BLaER1 treated with 17β-estradiol and CSF1 and Interleukin-3, amounts not matched to agents 10 nM and 100 nM (cell line): Measurements from ENCODE around the gene PTPRN2.

Source experiments
- H3K27ac ChIP-seq, 11 experiments: shearing (Covaris generic); formaldehyde crosslinking; 2 replicates each; pipeline ENCODE4 v1.8.1; 2022
- H3K27me3 ChIP-seq, 11 experiments: shearing (Covaris generic); formaldehyde crosslinking; 2 replicates each; pipeline ENCODE4 v1.8.1; 2022
- H3K36me3 ChIP-seq, 11 experiments: shearing (Covaris generic); formaldehyde crosslinking; 2 replicates each; pipeline ENCODE4 v1.8.1; 2022
- H3K4me1 ChIP-seq, 10 experiments: shearing (Covaris generic); formaldehyde crosslinking; 2 replicates each; pipeline ENCODE4 v1.8.1; 2022
- H3K4me2 ChIP-seq, 11 experiments: shearing (Covaris generic); formaldehyde crosslinking; 2 replicates each; pipeline ENCODE4 v1.8.1; 2022
- H3K4me3 ChIP-seq, 10 experiments: shearing (Covaris generic); formaldehyde crosslinking; 2 replicates each; pipeline ENCODE4 v1.8.1; 2022
- H3K9ac ChIP-seq, 11 experiments: shearing (Covaris generic); formaldehyde crosslinking; 2 replicates each; pipeline ENCODE4 v1.8.1; 2022
- H3K9me3 ChIP-seq, 11 experiments: shearing (Covaris generic); formaldehyde crosslinking; replicated peaks in 1 of 11; 2 replicates each; pipeline ENCODE4 v1.8.1; 2022
- H4K20me1 ChIP-seq, 11 experiments: shearing (Covaris generic); formaldehyde crosslinking; 2 replicates each; pipeline ENCODE4 v1.8.1; 2022
- Cebpa-rat ChIP-seq, 11 experiments: shearing (Covaris generic); IDR thresholded peaks; 2 replicates each; pipeline ENCODE4 v1.8.1; 2022

The PTPRN2 gene

DNA sequence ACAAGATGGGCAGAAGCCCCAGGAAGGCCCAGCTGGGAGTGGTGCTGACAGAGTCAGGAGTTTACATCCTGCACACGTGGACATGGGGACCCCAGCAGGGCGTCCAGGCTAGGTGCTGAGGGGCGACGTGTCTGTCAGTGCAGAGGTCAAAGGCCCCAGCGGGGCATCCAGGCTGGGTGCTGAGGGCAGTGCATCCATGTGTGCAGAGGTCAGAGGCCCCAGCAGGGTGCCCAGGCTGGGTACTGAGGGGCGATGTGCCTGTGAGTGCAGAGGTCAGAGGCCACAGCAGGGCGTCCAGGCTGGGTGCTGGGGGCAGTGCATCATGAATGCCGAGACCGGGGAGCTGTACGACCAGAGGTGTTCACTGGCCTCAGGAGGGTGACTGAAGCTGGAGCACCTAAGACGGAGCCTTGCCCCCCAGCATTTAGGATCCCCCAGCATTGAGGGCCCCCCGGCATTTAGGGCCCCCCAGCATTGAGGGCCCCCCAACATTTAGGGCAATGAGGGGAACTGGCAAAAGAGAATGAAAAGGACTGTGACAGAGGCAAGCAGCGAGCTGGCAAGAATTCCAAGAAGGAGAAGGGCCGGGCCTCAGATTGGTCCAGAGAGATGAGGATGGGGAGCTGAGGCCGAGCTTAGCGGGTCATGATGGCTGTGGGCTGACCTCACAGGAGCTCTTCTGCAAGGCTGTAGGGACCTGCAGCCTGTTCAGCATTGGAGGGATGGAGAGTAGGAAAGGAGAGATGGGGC lies 474.9 kb downstream of the PTPRN2 start:
- Histone ChIP-seq H3K27me3 (no peaks in the 10 kb centered on the region), H3K4me2 (no peak overlapping the region), H3K4me3 (no peak overlapping the region), H3K4me1 (peaks cover 0 to 11% (median 4%) of the 10 kb centered on the region in 10 experiments; a peak in 2 of 20 replicates), H4K20me1 (no peaks in the 10 kb centered on the region), H3K36me3 (no peaks in the 10 kb centered on the region), H3K9me3 (peaks cover 17 to 30% (median 25%) of the 10 kb centered on the region in 11 experiments), H3K9ac (no peak overlapping the region), H3K27ac (no peak overlapping the region)
- no peak for TF ChIP-seq Cebpa-rat (IDR thresholded peaks at IDR 0.05)

GRCh38 chr7:158111906-158112570 lies 475.6 kb downstream of the PTPRN2 start:
- no peaks in the 10 kb centered on the region for H3K36me3 ChIP-seq
- TF ChIP-seq Cebpa-rat (IDR thresholded peaks at IDR 0.05), result no peak
- H3K4me3 ChIP-seq, result no peak overlapping the region
- no peak overlapping the region for H3K4me2 ChIP-seq
- H4K20me1 ChIP-seq, result no peaks in the 10 kb centered on the region
- no peaks in the 10 kb centered on the region for H3K27me3 ChIP-seq
- no peak overlapping the region for H3K27ac ChIP-seq
- H3K9ac ChIP-seq, result no peak overlapping the region
- H3K4me1 ChIP-seq, result peaks cover 0 to 11% (median 4%) of the 10 kb centered on the region in 10 experiments; a peak in 2 of 20 replicates
- H3K9me3 ChIP-seq, result peaks cover 10 to 23% (median 18%) of the 10 kb centered on the region in 11 experiments

DNA sequence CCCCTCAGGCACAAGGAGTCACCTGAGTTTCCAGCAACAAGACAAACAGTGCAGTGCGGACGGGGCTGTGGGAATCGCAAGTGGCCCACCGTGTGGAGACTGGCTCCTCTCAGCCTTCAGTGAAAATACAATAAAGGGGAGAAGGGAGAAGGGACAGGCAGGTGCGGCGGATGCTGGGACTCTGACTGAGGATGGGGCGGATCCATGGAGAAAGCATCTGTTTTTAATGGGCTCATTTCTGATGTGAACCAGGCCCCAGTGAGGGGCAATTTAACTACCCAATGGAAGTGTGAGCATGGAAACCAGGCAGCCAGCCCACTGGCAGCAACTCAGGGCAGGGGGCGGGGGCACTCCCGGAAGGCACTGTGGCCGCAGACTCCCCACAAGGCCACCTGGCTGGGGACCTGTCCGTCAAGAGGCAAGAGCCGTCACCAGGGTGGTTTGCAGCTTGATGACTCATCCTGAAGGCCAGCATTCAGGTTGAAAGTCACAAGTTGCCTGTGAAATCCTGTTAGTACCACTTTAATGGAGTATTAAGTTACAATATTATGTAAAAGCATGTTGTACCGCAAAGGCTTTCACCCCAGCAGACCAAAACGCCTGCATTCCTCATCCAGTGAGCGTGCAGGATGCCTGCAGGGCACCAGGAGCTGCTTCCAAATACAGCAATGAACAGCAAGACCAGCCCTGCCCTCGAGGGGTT lies 476.4 kb downstream of the PTPRN2 start:
- Histone ChIP-seq H4K20me1 (no peaks in the 10 kb centered on the region), H3K4me1 (peaks cover 0 to 11% (median 4%) of the 10 kb centered on the region in 10 experiments; a peak in 2 of 20 replicates), H3K27ac (no peak overlapping the region), H3K9ac (no peak overlapping the region), H3K27me3 (no peaks in the 10 kb centered on the region), H3K4me3 (no peak overlapping the region), H3K36me3 (no peaks in the 10 kb centered on the region), H3K9me3 (peaks cover 1 to 14% (median 10%) of the 10 kb centered on the region in 11 experiments), H3K4me2 (peak overlapping the region in 1 of 11 experiments; percentile 5; a peak in 1 of 22 replicates)
- no peak for TF ChIP-seq Cebpa-rat (IDR thresholded peaks at IDR 0.05)

GRCh38 chr7:158110661-158111048 lies 477.0 kb downstream of the PTPRN2 start:
- Histone ChIP-seq H3K4me1 (peaks cover 0 to 11% (median 4%) of the 10 kb centered on the region in 10 experiments; a peak in 2 of 20 replicates), H4K20me1 (no peaks in the 10 kb centered on the region), H3K9me3 (peaks cover 0 to 9% (median 4%) of the 10 kb centered on the region in 11 experiments; a peak in 15 of 22 replicates), H3K36me3 (no peaks in the 10 kb centered on the region), H3K4me3 (no peak overlapping the region), H3K9ac (no peak overlapping the region), H3K27ac (no peak overlapping the region), H3K4me2 (peak overlapping the region in 1 of 11 experiments; percentile 5; a peak in 1 of 22 replicates), H3K27me3 (no peaks in the 10 kb centered on the region)
- no peak for TF ChIP-seq Cebpa-rat (IDR thresholded peaks at IDR 0.05)

DNA sequence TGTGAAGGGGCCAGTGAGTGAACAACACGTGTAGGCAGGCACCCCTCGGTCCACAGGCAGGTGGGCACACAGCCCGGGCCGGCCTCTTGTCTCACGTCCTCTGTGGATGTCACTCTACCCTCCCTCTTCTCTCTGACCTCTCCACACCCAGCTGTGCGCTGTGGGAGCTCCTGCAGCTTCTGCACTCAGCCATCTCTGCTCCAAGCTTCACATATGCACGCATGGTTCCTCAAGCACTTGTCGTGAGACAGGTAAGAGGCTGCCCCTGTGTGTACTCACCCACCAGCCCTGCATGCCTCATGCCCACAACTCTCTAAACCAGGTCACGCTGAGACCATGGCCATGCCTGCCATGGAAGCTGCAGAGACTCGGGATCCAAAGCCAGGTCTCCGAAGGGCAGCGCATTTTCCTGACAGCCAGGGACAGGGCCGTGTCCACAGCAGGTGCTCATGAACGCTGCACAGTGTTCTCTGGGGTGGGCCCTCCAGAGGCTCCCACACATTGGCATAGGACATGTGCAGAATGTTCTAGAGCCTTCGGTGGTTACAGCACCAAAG lies 477.5 kb downstream of the PTPRN2 start:
- no peak overlapping the region for H3K9ac ChIP-seq
- H3K27me3 ChIP-seq, result no peaks in the 10 kb centered on the region
- no peak overlapping the region for H3K4me3 ChIP-seq
- no peak overlapping the region for H3K4me2 ChIP-seq
- H4K20me1 ChIP-seq, result no peaks in the 10 kb centered on the region
- TF ChIP-seq Cebpa-rat (IDR thresholded peaks at IDR 0.05), result no peak
- no peak overlapping the region for H3K27ac ChIP-seq
- H3K9me3 ChIP-seq, result peaks cover 0 to 4% (median 0%) of the 10 kb centered on the region in 11 experiments; a peak in 2 of 22 replicates
- peaks cover 0 to 11% (median 4%) of the 10 kb centered on the region in 10 experiments; a peak in 2 of 20 replicates for H3K4me1 ChIP-seq
- no peaks in the 10 kb centered on the region for H3K36me3 ChIP-seq

DNA sequence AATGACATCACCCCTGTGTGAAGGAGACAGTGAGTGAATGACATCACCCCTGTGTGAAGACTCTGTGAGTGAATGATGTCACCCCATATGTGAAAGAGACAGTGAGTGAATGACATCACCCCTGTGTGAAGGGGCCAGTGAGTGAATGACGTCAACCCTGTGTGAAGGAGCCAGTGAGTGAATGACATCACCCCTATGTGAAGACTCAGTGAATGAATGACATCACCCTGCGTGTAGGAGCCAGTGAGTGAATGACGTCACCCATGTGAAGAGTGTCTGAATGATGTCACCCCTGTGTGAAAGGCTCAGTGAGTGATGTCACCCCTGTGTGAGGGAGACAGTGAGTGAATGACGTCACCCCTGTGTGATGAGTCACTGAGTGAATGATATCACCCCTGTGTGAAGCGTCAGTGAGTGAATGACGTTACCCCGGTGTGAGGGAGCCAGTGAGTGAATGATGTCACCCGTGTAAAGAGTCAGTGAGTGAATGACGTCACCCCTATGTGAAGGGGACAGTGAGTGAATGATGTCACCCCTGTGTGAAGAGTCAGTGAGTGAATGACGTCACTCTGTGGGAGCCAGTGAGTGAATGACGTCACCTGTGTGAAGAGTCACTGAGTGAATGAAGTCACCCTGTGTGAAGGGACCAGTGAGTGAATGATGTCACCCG lies 478.1 kb downstream of the PTPRN2 start:
- Histone ChIP-seq H3K4me3 (no peak overlapping the region), H3K27ac (no peak overlapping the region), H3K4me2 (no peak overlapping the region), H3K9ac (no peak overlapping the region), H4K20me1 (no peaks in the 10 kb centered on the region), H3K36me3 (no peaks in the 10 kb centered on the region), H3K27me3 (no peaks in the 10 kb centered on the region), H3K4me1 (peaks cover 0 to 11% (median 4%) of the 10 kb centered on the region in 10 experiments; a peak in 2 of 20 replicates), H3K9me3 (no peaks in the 10 kb centered on the region)
- no peak for TF ChIP-seq Cebpa-rat (IDR thresholded peaks at IDR 0.05)

DNA sequence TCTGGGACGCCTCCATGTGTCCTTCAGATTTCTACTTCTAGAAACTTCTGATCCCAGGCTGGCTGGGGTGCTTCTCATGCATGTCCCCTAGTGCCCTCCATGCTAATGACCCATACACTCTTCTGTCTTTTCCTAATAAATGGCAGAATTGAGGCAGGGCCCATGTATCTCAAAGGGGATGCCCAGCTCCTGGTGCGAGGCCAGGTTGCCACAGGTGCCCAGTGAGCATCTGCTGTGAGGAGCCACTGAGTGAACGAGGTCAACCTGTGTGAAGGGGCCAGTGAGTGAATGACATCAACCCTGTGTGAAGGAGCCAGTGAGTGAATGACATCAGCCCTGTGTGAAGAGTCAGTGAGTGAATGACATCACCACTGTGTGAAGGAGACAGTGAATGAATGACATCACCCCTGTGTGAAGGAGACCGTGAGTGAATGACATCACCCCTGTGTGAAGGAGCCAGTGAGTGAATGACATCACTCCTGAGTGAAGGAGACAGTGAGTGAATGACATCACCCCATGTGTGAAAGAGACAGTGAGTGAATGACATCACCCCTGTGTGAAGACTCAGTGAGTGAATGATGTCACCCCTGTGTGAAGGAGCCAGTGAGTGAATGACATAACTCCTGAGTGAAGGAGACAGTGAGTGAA lies 478.9 kb downstream of the PTPRN2 start:
- no peaks in the 10 kb centered on the region for H3K36me3 ChIP-seq
- H3K4me3 ChIP-seq, result no peak overlapping the region
- H3K27me3 ChIP-seq, result no peaks in the 10 kb centered on the region
- H3K9ac ChIP-seq, result no peak overlapping the region
- no peaks in the 10 kb centered on the region for H3K9me3 ChIP-seq
- no peak overlapping the region for H3K4me2 ChIP-seq
- H4K20me1 ChIP-seq, result no peaks in the 10 kb centered on the region
- TF ChIP-seq Cebpa-rat (IDR thresholded peaks at IDR 0.05), result no peak
- H3K27ac ChIP-seq, result no peak overlapping the region
- H3K4me1 ChIP-seq, result peaks cover 0 to 11% (median 4%) of the 10 kb centered on the region in 10 experiments; a peak in 2 of 20 replicates

DNA sequence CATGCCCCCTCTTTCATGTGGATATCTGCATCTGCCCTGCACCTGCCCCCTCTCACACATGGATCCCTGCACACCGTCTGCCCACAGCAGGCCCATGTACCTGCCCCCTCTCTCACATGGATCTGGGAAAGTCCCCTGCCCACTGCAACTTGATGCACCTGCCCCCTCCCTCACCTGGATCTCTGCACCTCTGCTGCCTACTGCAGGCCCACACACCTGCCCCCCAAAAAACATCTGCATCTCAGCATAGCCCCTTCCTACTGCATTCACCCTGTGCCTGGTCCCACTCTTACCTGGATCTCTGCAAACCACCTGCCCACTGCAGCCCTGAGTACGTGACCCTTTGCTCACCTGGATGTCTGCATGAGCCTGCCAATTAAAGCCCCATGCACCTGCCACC lies 479.8 kb downstream of the PTPRN2 start:
- no peak overlapping the region for H3K4me3 ChIP-seq
- H3K9ac ChIP-seq, result no peak overlapping the region
- TF ChIP-seq Cebpa-rat (IDR thresholded peaks at IDR 0.05), result no peak
- no peaks in the 10 kb centered on the region for H3K36me3 ChIP-seq
- H3K4me2 ChIP-seq, result no peak overlapping the region
- no peaks in the 10 kb centered on the region for H3K9me3 ChIP-seq
- H3K27ac ChIP-seq, result no peak overlapping the region
- H3K4me1 ChIP-seq, result peaks cover 0 to 11% (median 4%) of the 10 kb centered on the region in 10 experiments; a peak in 2 of 20 replicates
- H4K20me1 ChIP-seq, result no peaks in the 10 kb centered on the region
- H3K27me3 ChIP-seq, result no peaks in the 10 kb centered on the region
